SH-SY5Y (cell line): ENCODE results near the gene INAFM2.

Source experiments
- GATA2 ChIP-seq: IDR thresholded peaks from 2 replicates; pipeline ENCODE4 v1.6.1; 2011; ENCODE audit warnings: mild to moderate bottlenecking, low read depth, low read length
- GATA3 ChIP-seq: IDR thresholded peaks from 2 replicates; pipeline ENCODE4 v1.6.1; 2011; ENCODE audit warnings: low read depth, mild to moderate bottlenecking, low read length, moderate library complexity

DNA sequence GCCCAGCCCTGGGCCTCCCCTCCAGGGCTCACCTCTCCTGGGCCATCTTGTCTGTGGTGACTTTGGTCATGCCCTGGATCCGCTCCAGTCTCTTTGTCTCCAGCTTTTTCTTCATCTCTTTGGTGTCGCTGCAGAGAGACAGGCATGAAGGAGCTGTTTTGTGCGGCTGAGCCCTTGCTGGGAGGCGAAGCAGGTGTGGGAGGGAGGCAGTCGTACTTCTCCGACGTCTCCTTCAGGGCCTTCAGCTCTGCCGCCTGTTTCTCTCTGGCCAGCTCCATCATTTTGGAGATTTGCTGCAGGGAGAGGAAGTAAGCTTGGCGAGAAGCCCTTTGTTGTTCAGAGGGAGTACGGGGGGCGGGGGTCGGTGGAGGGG lies 33.0 kb upstream of the INAFM2 start:
- no peak for TF ChIP-seq GATA2
- TF ChIP-seq GATA3 = no peak
